Stomach smooth muscle (tissue), 2 donors: ENCODE measurements around the gene DNAH9.

Source experiments
- H3K27ac ChIP-seq: one replicate; pipeline ENCODE4 v1.7.0; 2013; ENCODE audit warnings: mild to moderate bottlenecking, low read length, inconsistent platforms
- H3K27me3 ChIP-seq, 2 donors: one replicate each; pipeline ENCODE4 v1.7.0; 2013; ENCODE audit warnings: low read length in 2 of 2; ENCODE audit not compliant: insufficient read depth in 2 of 2, control insufficient read depth in 1 of 2
- H3K36me3 ChIP-seq, 2 donors: one replicate each; pipeline ENCODE4 v1.7.0; 2013; ENCODE audit warnings: low read length in 2 of 2; ENCODE audit not compliant: control insufficient read depth in 2 of 2, insufficient read depth in 2 of 2
- H3K4me1 ChIP-seq: one replicate; pipeline ENCODE4 v1.7.0; 2013; ENCODE audit warnings: low read length; ENCODE audit not compliant: control insufficient read depth, insufficient read depth
- H3K4me3 ChIP-seq, 2 donors: one replicate each; pipeline ENCODE4 v1.7.0; 2013; ENCODE audit warnings: low read length in 2 of 2
- H3K9ac ChIP-seq, 2 donors: one replicate each; pipeline ENCODE4 v1.7.0; 2013; ENCODE audit warnings: low read length in 2 of 2, mild to moderate bottlenecking in 1 of 2
- H3K9me3 ChIP-seq, 2 donors: one replicate each; pipeline ENCODE4 v1.7.0; 2013; ENCODE audit warnings: low read length in 2 of 2; ENCODE audit not compliant: control insufficient read depth in 2 of 2
- donor health status: healthy.
- donor health status: Pancreatic carcinoma.

The DNAH9 gene

GRCh38 chr17:11719203-11719602 is 120.9 kb downstream of the DNAH9 start:
- H3K9me3 ChIP-seq, result peaks cover 0 to 2% of the 10 kb centered on the region in 2 donors
- H3K9ac ChIP-seq, result no peak overlapping the region
- no peak overlapping the region for H3K27ac ChIP-seq
- peaks cover 0 to 2% of the 10 kb centered on the region in 2 donors for H3K27me3 ChIP-seq
- H3K4me1 ChIP-seq, result no peaks in the 10 kb centered on the region
- H3K36me3 ChIP-seq, result no peaks in the 10 kb centered on the region
- no peak overlapping the region for H3K4me3 ChIP-seq

- Histone ChIP-seq H3K27me3 (peaks cover 0 to 2% of the 10 kb centered on the region in 2 donors), H3K9me3 (peaks cover 0 to 2% of the 10 kb centered on the region in 2 donors), H3K4me3 (no peak overlapping the region), H3K9ac (no peak overlapping the region), H3K4me1 (no peaks in the 10 kb centered on the region), H3K36me3 (no peaks in the 10 kb centered on the region), H3K27ac (no peak overlapping the region)
Measured at GRCh38 chr17:11719856-11720255, 121.6 kb downstream of the DNAH9 start.

GRCh38 chr17:11720816-11721215 is 122.5 kb downstream of the DNAH9 start:
- Histone ChIP-seq H3K4me3 (no peak overlapping the region), H3K4me1 (no peaks in the 10 kb centered on the region), H3K9me3 (peaks cover 0 to 2% of the 10 kb centered on the region in 2 donors), H3K9ac (no peak overlapping the region), H3K36me3 (no peaks in the 10 kb centered on the region), H3K27ac (no peak overlapping the region), H3K27me3 (peaks cover 0 to 2% of the 10 kb centered on the region in 2 donors)

- Histone ChIP-seq H3K36me3 (no peaks in the 10 kb centered on the region), H3K9me3 (no peaks in the 10 kb centered on the region), H3K27me3 (no peaks in the 10 kb centered on the region), H3K4me3 (no peak overlapping the region), H3K9ac (no peak overlapping the region), H3K4me1 (no peaks in the 10 kb centered on the region), H3K27ac (no peak overlapping the region)
Measured at GRCh38 chr17:11730747-11731146, 132.5 kb downstream of the DNAH9 start.

GRCh38 chr17:11736613-11737312 is 138.5 kb downstream of the DNAH9 start:
- Histone ChIP-seq H3K27me3 (no peaks in the 10 kb centered on the region), H3K36me3 (no peaks in the 10 kb centered on the region), H3K9me3 (no peaks in the 10 kb centered on the region), H3K4me1 (no peaks in the 10 kb centered on the region), H3K27ac (no peak overlapping the region), H3K9ac (no peak overlapping the region), H3K4me3 (no peak overlapping the region)

GRCh38 chr17:11737313-11737679 is 139.0 kb downstream of the DNAH9 start:
- no peaks in the 10 kb centered on the region for H3K27me3 ChIP-seq
- H3K9me3 ChIP-seq, result no peaks in the 10 kb centered on the region
- no peaks in the 10 kb centered on the region for H3K36me3 ChIP-seq
- no peaks in the 10 kb centered on the region for H3K4me1 ChIP-seq
- no peak overlapping the region for H3K4me3 ChIP-seq
- H3K9ac ChIP-seq, result no peak overlapping the region
- no peak overlapping the region for H3K27ac ChIP-seq

- H3K9me3 ChIP-seq, result no peaks in the 10 kb centered on the region
- H3K36me3 ChIP-seq, result no peaks in the 10 kb centered on the region
- no peaks in the 10 kb centered on the region for H3K27me3 ChIP-seq
- H3K4me1 ChIP-seq, result no peaks in the 10 kb centered on the region
- H3K27ac ChIP-seq, result no peak overlapping the region
- H3K9ac ChIP-seq, result no peak overlapping the region
- H3K4me3 ChIP-seq, result no peak overlapping the region
Measured at GRCh38 chr17:11738151-11738550, 139.9 kb downstream of the DNAH9 start.

GRCh38 chr17:11739351-11739750 is 141.1 kb downstream of the DNAH9 start:
- Histone ChIP-seq H3K4me1 (no peaks in the 10 kb centered on the region), H3K9me3 (no peaks in the 10 kb centered on the region), H3K4me3 (no peak overlapping the region), H3K27me3 (no peaks in the 10 kb centered on the region), H3K27ac (no peak overlapping the region), H3K36me3 (no peaks in the 10 kb centered on the region), H3K9ac (no peak overlapping the region)

- H3K27ac ChIP-seq, result no peak overlapping the region
- H3K9me3 ChIP-seq, result no peaks in the 10 kb centered on the region
- no peaks in the 10 kb centered on the region for H3K36me3 ChIP-seq
- no peaks in the 10 kb centered on the region for H3K4me1 ChIP-seq
- H3K9ac ChIP-seq, result no peak overlapping the region
- no peak overlapping the region for H3K4me3 ChIP-seq
- H3K27me3 ChIP-seq, result no peaks in the 10 kb centered on the region
Measured at GRCh38 chr17:11739848-11740247, 141.6 kb downstream of the DNAH9 start.

- Histone ChIP-seq H3K4me1 (no peaks in the 10 kb centered on the region), H3K27ac (no peak overlapping the region), H3K27me3 (no peaks in the 10 kb centered on the region), H3K9me3 (peaks cover 4 to 5% of the 10 kb centered on the region in 2 donors), H3K9ac (no peak overlapping the region), H3K36me3 (no peaks in the 10 kb centered on the region), H3K4me3 (no peak overlapping the region)
Measured at GRCh38 chr17:11742886-11743285, 144.6 kb downstream of the DNAH9 start.

GRCh38 chr17:11744696-11745095 is 146.4 kb downstream of the DNAH9 start:
- no peak overlapping the region for H3K4me3 ChIP-seq
- H3K9ac ChIP-seq, result no peak overlapping the region
- no peaks in the 10 kb centered on the region for H3K27me3 ChIP-seq
- H3K4me1 ChIP-seq, result no peaks in the 10 kb centered on the region
- peaks cover 4 to 5% of the 10 kb centered on the region in 2 donors for H3K9me3 ChIP-seq
- H3K36me3 ChIP-seq, result no peaks in the 10 kb centered on the region
- no peak overlapping the region for H3K27ac ChIP-seq
